OCI-LY7 (cell line): Measurements from ENCODE around the gene C6orf58.

ENCODE experiments used
- EZH2phosphoT487 ChIP-seq: fragments of 200-600 bp; sonication (generic); IDR thresholded peaks from 2 replicates; pipeline ENCODE4 v1.6.1; 2018; ENCODE audit warnings: low read depth, borderline replicate concordance, mild to moderate bottlenecking, mixed run types, antibody characterized with exemption, low read length, moderate library complexity, mixed read lengths
- TF ChIP-seq, protein P1 (sequence below): fragments of 200-600 bp; sonication (generic); conservative IDR thresholded peaks from 2 replicates; pipeline ENCODE4 v1.5.1; 2014; ENCODE audit warnings: mild to moderate bottlenecking, antibody characterized with exemption, low read length, moderate library complexity, mixed read lengths

DNA sequence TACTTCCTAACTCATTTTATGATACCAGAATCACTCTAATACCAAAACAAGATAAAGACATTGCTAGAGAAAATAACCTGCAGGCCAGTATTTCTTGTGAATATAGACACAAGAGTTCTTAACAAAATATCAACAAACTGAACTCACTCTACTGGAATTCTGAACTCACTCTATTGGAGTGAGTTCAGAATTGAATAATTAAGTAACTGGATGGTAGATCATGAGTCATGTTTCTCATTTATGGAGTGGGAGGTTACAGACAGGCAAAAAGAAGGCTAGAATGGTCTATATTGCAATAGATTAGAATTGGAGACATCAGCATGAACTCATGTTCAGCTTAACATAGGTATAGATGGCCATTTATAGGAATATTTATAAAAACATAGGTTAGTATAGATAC, 26.6 kb upstream of the C6orf58 start:
- TF ChIP-seq EZH2phosphoT487, result no peak
- TF ChIP-seq, protein P1, sequence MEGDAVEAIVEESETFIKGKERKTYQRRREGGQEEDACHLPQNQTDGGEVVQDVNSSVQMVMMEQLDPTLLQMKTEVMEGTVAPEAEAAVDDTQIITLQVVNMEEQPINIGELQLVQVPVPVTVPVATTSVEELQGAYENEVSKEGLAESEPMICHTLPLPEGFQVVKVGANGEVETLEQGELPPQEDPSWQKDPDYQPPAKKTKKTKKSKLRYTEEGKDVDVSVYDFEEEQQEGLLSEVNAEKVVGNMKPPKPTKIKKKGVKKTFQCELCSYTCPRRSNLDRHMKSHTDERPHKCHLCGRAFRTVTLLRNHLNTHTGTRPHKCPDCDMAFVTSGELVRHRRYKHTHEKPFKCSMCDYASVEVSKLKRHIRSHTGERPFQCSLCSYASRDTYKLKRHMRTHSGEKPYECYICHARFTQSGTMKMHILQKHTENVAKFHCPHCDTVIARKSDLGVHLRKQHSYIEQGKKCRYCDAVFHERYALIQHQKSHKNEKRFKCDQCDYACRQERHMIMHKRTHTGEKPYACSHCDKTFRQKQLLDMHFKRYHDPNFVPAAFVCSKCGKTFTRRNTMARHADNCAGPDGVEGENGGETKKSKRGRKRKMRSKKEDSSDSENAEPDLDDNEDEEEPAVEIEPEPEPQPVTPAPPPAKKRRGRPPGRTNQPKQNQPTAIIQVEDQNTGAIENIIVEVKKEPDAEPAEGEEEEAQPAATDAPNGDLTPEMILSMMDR, result no peak
